GM21717 (cell line): Measurements from ENCODE around the gene TTC9B.
"Not testable (repeated sequence)": the region's sequence is repeated elsewhere in the genome, so short reads cannot be mapped to it uniquely, and the experiment has no call there.

Experiments used
- ATAC-seq: cut with Tn5 transposase; IDR thresholded peaks from one replicate; pipeline ENCODE4 v1.9.1; 2021; ENCODE audit warnings: mild to moderate bottlenecking, moderate library complexity; ENCODE audit not compliant: unreplicated experiment

TTC9B gene

GRCh38 chr19:40233811-40234389 is 15.7 kb upstream of the TTC9B start:
- ATAC-seq: no peak

- no peak for ATAC-seq
These were observed 15.0 kb upstream of the TTC9B start for GRCh38 chr19:40232949-40233810.

DNA sequence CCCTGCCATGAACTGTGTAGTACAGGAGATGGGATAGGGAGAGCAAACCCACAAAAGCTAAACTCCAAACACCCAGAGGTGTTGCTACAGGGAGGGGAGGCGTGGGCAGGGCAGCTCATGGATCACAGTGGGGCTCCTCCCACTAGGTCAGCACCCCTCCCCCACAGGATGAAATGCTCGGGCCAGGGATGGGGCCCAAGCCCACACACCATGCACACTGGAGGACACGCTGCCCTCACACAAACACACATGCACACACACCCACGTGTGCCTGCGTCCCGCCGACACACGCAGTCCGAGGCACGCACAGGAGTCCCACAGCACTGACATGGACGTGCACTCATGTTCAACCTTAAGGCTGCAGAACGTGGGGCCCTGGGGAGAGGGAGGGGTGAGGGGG is 14.3 kb upstream of the TTC9B start:
- ATAC-seq: no peak

- no peak for ATAC-seq
These were observed 13.6 kb upstream of the TTC9B start for GRCh38 chr19:40231544-40232424.

DNA sequence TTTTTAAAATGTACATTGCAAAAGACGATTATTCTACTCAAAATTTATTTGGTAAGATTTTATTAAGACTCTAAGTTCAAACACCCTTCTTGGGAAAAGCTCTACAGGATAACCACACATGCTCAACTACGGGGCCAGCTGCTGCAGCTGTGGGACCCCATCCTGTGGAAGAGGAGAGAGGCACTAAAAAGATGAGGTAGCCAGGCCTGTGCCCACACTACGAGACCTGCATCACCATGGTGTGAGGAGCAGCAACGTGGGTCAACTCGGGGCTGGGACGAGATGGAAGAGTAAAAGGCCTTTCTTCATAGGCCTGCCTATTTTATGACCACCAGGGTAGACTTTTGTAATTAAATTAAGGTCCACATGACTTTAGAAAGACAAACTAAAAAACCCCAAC is 12.9 kb upstream of the TTC9B start:
- ATAC-seq: no peak

- no peak for ATAC-seq
These were observed 11.8 kb upstream of the TTC9B start for GRCh38 chr19:40229926-40230417.

GRCh38 chr19:40229484-40229883 is 11.3 kb upstream of the TTC9B start:
- ATAC-seq: no peak

GRCh38 chr19:40228863-40229262 is 10.7 kb upstream of the TTC9B start:
- ATAC-seq: no peak

GRCh38 chr19:40228346-40228745 is 10.2 kb upstream of the TTC9B start:
- ATAC-seq: no peak

- ATAC-seq: no peak
These were observed 7.5 kb upstream of the TTC9B start for GRCh38 chr19:40225440-40226305.

- ATAC-seq: no peak
These were observed 6.4 kb upstream of the TTC9B start for GRCh38 chr19:40224342-40225150.

- ATAC-seq: no peak
These were observed 5.1 kb upstream of the TTC9B start for GRCh38 chr19:40223135-40223822.

GRCh38 chr19:40221858-40222619 is 3.9 kb upstream of the TTC9B start:
- ATAC-seq: no peak

- no peak for ATAC-seq
These were observed 2.5 kb upstream of the TTC9B start for GRCh38 chr19:40220674-40221073.

DNA sequence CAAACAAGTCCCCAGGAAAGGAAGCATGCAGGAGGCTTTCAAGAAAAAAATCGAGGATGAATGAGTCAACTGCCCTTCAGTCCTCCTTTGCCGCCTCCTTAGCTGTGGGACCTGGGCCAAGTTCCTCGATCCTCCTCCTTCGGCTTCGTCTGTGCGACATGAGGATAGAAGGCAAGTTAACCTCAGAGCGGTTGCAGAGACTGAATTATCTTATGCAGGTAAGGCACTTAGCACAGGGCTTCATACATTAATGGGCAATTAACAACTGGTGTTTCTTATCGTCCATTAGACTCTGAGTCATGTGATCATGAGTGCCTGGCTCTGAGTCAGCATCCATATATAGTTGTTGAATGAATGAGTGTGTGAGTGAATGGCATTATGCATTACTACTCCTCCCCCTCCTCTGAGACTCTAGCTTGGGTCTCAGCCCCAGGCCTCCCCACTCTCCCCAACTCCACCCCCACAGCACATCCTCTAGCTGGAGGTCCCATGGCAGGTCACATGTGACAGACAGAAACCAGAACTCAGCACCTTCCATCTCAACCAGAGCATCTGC is 1.6 kb upstream of the TTC9B start:
- no peak for ATAC-seq

DNA sequence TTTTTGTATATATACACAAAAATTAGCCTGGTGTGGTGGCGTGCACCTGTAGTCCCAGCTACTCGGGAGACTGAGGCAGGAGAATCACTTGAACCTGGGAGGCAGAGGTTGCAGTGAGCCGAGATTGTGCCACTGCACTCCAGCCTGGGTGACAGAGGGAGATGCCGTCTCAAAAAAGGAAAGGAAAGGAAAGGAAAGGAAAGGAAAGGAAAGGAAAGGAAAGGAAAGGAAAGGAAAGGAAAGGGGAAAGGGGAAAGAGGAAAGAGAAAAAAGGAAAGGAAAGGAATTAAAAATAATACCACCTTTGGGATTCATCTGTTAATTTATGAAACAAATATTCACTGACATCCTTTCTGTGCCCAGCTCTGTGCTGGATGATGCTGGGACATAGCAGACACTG is 845 bp upstream of the TTC9B start:
- not testable (repeated sequence) for ATAC-seq

DNA sequence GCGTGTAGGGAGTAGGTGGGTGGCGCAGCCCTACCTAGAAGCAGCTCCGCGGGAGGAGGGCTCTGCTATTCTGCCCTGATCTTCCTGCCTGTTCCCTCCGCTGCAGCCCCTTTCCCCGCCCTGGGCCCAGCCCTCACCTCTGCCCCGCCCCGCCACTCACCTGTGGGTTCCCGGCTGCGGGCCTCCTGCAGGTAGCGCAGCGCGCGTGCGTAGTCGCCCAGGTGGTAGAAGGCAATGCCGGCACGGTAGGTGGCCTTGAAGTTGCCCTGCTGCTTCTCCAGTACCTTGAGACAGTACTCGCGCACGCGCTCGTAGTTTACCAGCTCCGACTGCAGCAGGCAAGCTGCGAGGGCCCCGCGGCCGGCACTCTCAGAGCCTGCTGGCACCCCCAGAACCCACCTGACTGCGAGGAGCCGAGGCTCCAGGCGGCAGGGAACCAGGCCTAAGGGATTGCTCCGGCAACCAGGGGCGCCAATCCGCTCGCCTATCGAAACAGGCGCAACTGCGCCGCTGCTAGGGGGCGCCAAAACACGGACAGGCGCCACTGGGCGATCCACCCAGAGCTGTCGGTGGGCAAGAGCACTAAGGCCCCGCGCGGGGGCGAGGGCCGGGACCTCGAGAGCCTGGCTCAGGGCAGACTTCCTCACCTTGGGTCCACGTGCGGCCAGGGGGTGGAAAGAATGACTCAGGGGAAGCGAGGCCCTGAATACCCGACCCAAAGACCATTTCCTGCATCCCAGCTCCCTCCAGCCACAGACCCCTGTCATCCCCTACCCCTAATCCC is 965 bp downstream of the TTC9B start:
- no peak for ATAC-seq

DNA sequence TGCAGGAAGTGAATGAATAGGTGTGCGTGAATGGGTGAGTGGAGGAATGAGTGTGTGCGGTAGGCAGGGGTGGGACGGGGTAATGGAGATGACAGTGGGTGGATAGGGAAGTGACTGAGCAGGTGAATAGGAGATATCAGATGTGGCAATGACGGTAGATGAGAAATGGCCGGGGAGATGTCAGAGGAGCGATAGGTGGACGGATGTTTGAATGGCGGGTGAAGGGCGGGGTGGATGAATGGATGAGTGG is 1.5 kb downstream of the TTC9B start:
- no peak for ATAC-seq
